ENCODE results near the gene MRM2.

MRM2 gene

DNA sequence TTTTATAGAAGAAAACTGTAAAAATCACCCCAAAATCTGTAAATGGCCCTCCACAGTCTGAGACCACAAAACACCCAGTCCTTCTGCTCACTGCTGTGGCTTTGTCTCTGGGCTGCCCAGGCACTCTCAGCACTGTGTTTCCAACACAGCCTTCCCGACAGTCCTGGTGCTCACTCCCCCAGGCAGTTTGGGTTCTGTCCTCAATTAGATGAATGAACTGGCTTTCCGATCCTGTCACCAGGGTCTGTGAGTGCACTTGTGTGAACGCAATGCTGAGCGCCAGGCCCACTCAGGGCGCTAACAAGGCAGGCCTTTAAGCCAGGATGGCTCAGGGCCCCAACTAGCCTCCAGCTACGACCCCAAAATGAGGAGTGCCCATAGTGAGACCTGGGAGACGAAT is 12.5 kb downstream of the MRM2 start:
- intact Hi-C loops (cut with micrococcal nuclease): no loop called here
- H3K4me3 Mint-ChIP-seq: no peak overlapping the region
- H3K36me3 Mint-ChIP-seq (ENCODE audit: low read depth): peaks cover 74% of the 10 kb centered on the region
- peaks cover 38% of the 10 kb centered on the region for H3K4me1 Mint-ChIP-seq (ENCODE audit: low read depth)
- H3K27ac Mint-ChIP-seq: no peak overlapping the region
- H3K27me3 Mint-ChIP-seq: no peaks in the 10 kb centered on the region
- no peaks in the 10 kb centered on the region for H3K9me3 Mint-ChIP-seq

DNA sequence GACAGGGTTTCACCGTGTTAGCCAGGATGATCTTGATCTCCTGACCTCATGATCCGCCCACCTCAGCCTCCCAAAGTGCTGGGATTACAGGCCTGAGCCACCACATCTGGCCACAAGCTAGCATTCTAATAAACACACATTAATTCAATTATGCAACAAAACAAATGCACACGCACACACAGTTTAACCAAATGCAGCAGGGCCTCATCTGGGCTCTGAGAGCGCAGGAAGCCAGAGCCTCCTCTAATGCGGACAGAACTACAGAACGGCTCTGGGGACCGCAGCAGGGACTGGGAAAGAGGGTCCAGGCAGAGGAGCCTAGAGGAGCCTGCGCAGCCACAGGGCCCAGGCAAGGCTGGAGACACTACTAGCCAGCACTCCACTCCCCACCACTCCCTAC is 13.1 kb downstream of the MRM2 start:
- H3K27me3 Mint-ChIP-seq: no peaks in the 10 kb centered on the region
- H3K27ac Mint-ChIP-seq: no peak overlapping the region
- H3K4me3 Mint-ChIP-seq: no peak overlapping the region
- peaks cover 74% of the 10 kb centered on the region for H3K36me3 Mint-ChIP-seq (ENCODE audit: low read depth)
- intact Hi-C loops (cut with micrococcal nuclease): no loop called here
- H3K4me1 Mint-ChIP-seq (ENCODE audit: low read depth): peaks cover 34% of the 10 kb centered on the region
- no peaks in the 10 kb centered on the region for H3K9me3 Mint-ChIP-seq

DNA sequence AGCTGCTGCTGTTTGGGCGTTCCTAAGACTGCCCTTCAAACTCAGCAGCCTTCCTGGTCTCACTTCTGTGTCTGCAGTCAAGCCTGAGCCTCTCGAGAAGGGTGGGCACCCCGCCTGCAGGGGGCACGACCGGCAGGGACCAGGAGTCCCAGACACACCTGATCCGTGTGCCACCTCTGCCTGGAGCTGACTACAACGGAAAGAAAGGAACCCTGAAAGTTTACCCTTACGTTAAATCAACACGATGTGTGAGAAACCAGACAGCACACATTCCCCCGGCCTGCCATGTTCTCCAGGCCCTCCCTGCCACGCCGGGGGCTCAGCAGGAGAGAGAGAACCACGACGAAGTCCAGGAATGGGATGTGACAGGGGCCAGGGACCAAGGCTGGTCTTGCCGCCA is 14.3 kb downstream of the MRM2 start:
- peaks cover 28% of the 10 kb centered on the region for H3K4me1 Mint-ChIP-seq (ENCODE audit: low read depth)
- peaks cover 87% of the 10 kb centered on the region for H3K36me3 Mint-ChIP-seq (ENCODE audit: low read depth)
- no peaks in the 10 kb centered on the region for H3K27me3 Mint-ChIP-seq
- intact Hi-C loops (cut with micrococcal nuclease): no loop called here
- H3K4me3 Mint-ChIP-seq: no peak overlapping the region
- H3K27ac Mint-ChIP-seq: no peak overlapping the region
- H3K9me3 Mint-ChIP-seq: no peaks in the 10 kb centered on the region

- Mint-ChIP-seq H3K36me3 (ENCODE audit: low read depth) (peaks cover 98% of the 10 kb centered on the region), H3K4me3 (no peak overlapping the region), H3K4me1 (ENCODE audit: low read depth) (peaks cover 22% of the 10 kb centered on the region), H3K27ac (no peak overlapping the region), H3K9me3 (no peaks in the 10 kb centered on the region), H3K27me3 (no peaks in the 10 kb centered on the region)
- intact Hi-C loops (cut with micrococcal nuclease): no loop called here
Observed at GRCh38 chr7:2225830-2226229, 16.2 kb downstream of the MRM2 start.

DNA sequence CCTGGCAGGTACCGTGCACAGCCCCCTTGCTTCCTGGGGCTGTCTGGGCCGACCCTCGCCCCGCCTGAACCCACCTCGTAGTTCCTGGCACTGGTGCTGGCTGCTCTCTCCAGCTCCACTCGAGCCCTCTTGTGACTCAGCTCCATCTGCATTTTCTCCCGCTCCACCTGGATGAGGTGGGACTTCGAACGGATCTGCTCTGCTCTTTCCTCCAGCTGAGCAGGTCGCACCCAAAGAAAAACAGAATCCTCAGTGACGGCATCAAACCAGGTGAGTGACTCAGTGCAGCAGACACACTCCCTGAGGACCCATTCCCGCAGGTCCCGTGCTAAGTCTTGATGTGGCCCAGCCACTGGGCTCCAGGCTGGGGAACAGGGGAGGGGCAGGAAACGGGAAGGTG is 16.7 kb downstream of the MRM2 start:
- H3K9me3 Mint-ChIP-seq: no peaks in the 10 kb centered on the region
- no peak overlapping the region for H3K27ac Mint-ChIP-seq
- intact Hi-C loops (cut with micrococcal nuclease): no loop called here
- H3K4me3 Mint-ChIP-seq: no peak overlapping the region
- peaks cover 98% of the 10 kb centered on the region for H3K36me3 Mint-ChIP-seq (ENCODE audit: low read depth)
- H3K27me3 Mint-ChIP-seq: no peaks in the 10 kb centered on the region
- H3K4me1 Mint-ChIP-seq (ENCODE audit: low read depth): peaks cover 17% of the 10 kb centered on the region

GRCh38 chr7:2224934-2225333 is 17.1 kb downstream of the MRM2 start:
- no peak overlapping the region for H3K4me3 Mint-ChIP-seq

GRCh38 chr7:2224491-2224928 is 17.5 kb downstream of the MRM2 start:
- no peak overlapping the region for H3K4me3 Mint-ChIP-seq
- no peaks in the 10 kb centered on the region for H3K27me3 Mint-ChIP-seq
- no peaks in the 10 kb centered on the region for H3K9me3 Mint-ChIP-seq
- H3K4me1 Mint-ChIP-seq (ENCODE audit: low read depth): peaks cover 9% of the 10 kb centered on the region
- H3K36me3 Mint-ChIP-seq (ENCODE audit: low read depth): peaks cover 98% of the 10 kb centered on the region
- intact Hi-C loops (cut with micrococcal nuclease): no loop called here
- H3K27ac Mint-ChIP-seq: no peak overlapping the region

More at GRCh38 chr7:2224934-2225333, 17.1 kb downstream of the MRM2 start:
- intact Hi-C loops (cut with micrococcal nuclease): no loop called here
- no peak overlapping the region for H3K27ac Mint-ChIP-seq
- H3K36me3 Mint-ChIP-seq (ENCODE audit: low read depth): peaks cover 98% of the 10 kb centered on the region
- H3K9me3 Mint-ChIP-seq: no peaks in the 10 kb centered on the region
- peaks cover 13% of the 10 kb centered on the region for H3K4me1 Mint-ChIP-seq (ENCODE audit: low read depth)
- no peaks in the 10 kb centered on the region for H3K27me3 Mint-ChIP-seq

GRCh38 chr7:2223321-2223720 is 18.7 kb downstream of the MRM2 start:
- Mint-ChIP-seq H3K27ac (no peak overlapping the region), H3K4me1 (ENCODE audit: low read depth) (no peaks in the 10 kb centered on the region), H3K36me3 (ENCODE audit: low read depth) (peaks cover 100% of the 10 kb centered on the region), H3K9me3 (no peaks in the 10 kb centered on the region), H3K27me3 (no peaks in the 10 kb centered on the region), H3K4me3 (no peak overlapping the region)
- intact Hi-C loops (cut with micrococcal nuclease): no loop called here

GRCh38 chr7:2222516-2222915 is 19.5 kb downstream of the MRM2 start:
- H3K4me1 Mint-ChIP-seq (ENCODE audit: low read depth): no peaks in the 10 kb centered on the region
- H3K9me3 Mint-ChIP-seq: no peaks in the 10 kb centered on the region
- H3K36me3 Mint-ChIP-seq (ENCODE audit: low read depth): peaks cover 100% of the 10 kb centered on the region
- H3K27me3 Mint-ChIP-seq: no peaks in the 10 kb centered on the region
- H3K4me3 Mint-ChIP-seq: no peak overlapping the region
- no peak overlapping the region for H3K27ac Mint-ChIP-seq
- intact Hi-C loops (cut with micrococcal nuclease): no loop called here

DNA sequence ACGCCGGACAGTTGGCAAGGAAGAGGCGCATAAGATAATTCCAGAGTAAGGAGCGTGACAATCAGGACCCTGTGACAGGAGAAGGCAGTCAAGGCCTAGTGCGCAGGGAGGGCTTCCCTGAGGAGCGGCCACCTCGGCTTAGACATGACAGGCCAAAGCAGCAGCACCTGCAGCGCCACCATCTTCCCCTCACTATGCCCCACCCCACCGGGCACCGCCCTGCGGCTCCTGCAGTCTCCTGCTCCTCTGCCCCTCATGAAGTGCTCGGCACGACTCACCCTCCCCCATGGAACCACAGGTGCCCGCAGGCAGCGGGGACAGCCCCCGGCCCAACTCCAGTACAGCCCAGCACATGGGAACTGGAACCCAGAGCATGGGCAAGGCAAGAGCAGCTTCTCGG is 21.1 kb downstream of the MRM2 start:
- no peak overlapping the region for H3K27ac Mint-ChIP-seq
- intact Hi-C loops (cut with micrococcal nuclease): no loop called here
- H3K4me3 Mint-ChIP-seq: no peak overlapping the region
- no peaks in the 10 kb centered on the region for H3K9me3 Mint-ChIP-seq
- H3K27me3 Mint-ChIP-seq: no peaks in the 10 kb centered on the region
- no peaks in the 10 kb centered on the region for H3K4me1 Mint-ChIP-seq (ENCODE audit: low read depth)
- peaks cover 100% of the 10 kb centered on the region for H3K36me3 Mint-ChIP-seq (ENCODE audit: low read depth)

GRCh38 chr7:2220506-2220905 is 21.5 kb downstream of the MRM2 start:
- no peaks in the 10 kb centered on the region for H3K4me1 Mint-ChIP-seq (ENCODE audit: low read depth)
- no peak overlapping the region for H3K27ac Mint-ChIP-seq
- H3K27me3 Mint-ChIP-seq: no peaks in the 10 kb centered on the region
- no peaks in the 10 kb centered on the region for H3K9me3 Mint-ChIP-seq
- peaks cover 100% of the 10 kb centered on the region for H3K36me3 Mint-ChIP-seq (ENCODE audit: low read depth)
- intact Hi-C loops (cut with micrococcal nuclease): no loop called here
- H3K4me3 Mint-ChIP-seq: no peak overlapping the region

DNA sequence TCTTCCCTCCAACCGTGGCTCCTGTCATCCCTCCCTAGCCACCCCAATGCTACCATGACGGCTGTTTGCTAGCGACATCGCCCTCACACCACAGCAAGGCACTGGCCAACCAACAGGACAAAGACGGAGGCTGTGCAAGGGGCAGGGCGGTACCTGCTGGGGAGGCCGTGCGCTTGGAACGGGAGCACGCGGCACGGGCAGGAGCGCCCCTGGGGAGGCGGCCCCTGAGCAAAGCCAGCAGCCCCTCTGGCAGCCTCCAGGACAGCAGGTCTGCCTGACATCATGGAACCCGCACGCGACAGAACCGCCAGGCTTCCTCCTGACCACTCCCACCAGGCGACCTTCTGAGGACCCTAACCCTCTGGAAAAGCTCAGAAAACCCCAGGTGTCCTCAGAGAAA is 22.0 kb downstream of the MRM2 start:
- Mint-ChIP-seq H3K9me3 (no peaks in the 10 kb centered on the region), H3K27ac (no peak overlapping the region), H3K4me1 (ENCODE audit: low read depth) (no peaks in the 10 kb centered on the region), H3K27me3 (no peaks in the 10 kb centered on the region), H3K4me3 (no peak overlapping the region), H3K36me3 (ENCODE audit: low read depth) (peaks cover 100% of the 10 kb centered on the region)
- intact Hi-C loops (cut with micrococcal nuclease): no loop called here

GRCh38 chr7:2219606-2220005 is 22.4 kb downstream of the MRM2 start:
- Mint-ChIP-seq H3K27ac (no peak overlapping the region), H3K36me3 (ENCODE audit: low read depth) (peaks cover 100% of the 10 kb centered on the region), H3K4me3 (no peak overlapping the region), H3K9me3 (no peaks in the 10 kb centered on the region), H3K27me3 (no peaks in the 10 kb centered on the region), H3K4me1 (ENCODE audit: low read depth) (no peaks in the 10 kb centered on the region)
- intact Hi-C loops (cut with micrococcal nuclease): no loop called here

DNA sequence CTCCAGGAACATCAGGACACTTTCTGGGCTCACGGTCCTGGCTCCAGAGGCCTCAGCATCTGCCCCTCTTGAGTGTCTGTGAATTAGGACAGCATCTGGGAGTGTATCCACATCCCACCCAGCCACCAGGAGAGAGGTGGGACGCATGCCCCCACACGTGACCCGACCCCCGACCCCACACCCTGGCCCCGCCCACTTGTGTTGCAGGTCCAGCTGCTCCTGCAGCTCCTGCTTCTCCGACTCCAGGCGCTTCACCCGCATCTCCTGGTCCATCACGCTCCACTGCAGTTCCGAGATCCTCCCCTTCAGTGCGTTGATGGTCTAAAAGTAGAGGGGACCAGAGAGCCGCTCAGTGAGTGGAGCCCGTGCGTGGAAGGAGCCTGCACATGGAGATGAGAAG is 22.9 kb downstream of the MRM2 start:
- no peak overlapping the region for H3K27ac Mint-ChIP-seq
- intact Hi-C loops (cut with micrococcal nuclease): no loop called here
- no peaks in the 10 kb centered on the region for H3K9me3 Mint-ChIP-seq
- peaks cover 100% of the 10 kb centered on the region for H3K36me3 Mint-ChIP-seq (ENCODE audit: low read depth)
- H3K4me3 Mint-ChIP-seq: no peak overlapping the region
- no peaks in the 10 kb centered on the region for H3K4me1 Mint-ChIP-seq (ENCODE audit: low read depth)
- H3K27me3 Mint-ChIP-seq: no peaks in the 10 kb centered on the region

DNA sequence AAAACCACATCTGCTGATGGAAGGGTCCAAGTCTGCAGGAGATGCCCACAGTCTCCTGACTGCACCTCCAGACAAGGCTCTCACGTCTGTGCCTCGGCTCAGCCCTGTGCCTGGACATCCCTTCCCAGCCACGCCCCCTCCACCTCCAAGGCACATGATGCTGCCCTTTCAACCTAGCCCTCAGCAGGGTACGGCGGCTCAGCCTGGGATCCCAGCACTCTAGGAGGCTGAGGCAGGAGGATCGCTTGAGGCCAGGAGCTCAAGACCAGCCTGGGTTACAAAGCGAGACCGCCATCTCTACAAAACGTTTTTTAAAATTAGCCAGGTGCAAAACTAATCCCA is 23.6 kb downstream of the MRM2 start:
- Mint-ChIP-seq H3K4me1 (ENCODE audit: low read depth) (no peaks in the 10 kb centered on the region), H3K36me3 (ENCODE audit: low read depth) (peaks cover 100% of the 10 kb centered on the region), H3K9me3 (no peaks in the 10 kb centered on the region), H3K27ac (no peak overlapping the region), H3K27me3 (no peaks in the 10 kb centered on the region), H3K4me3 (no peak overlapping the region)
- intact Hi-C loops (cut with micrococcal nuclease): no loop called here
